PFSK-1 (cell line): Measurements from ENCODE around the gene CBL.

Experiments
- FOXP2 ChIP-seq: optimal IDR thresholded peaks from 2 replicates; pipeline ENCODE3; 2011; ENCODE audit warnings: borderline replicate concordance, control low read depth, inconsistent platforms; ENCODE audit not compliant: insufficient read depth; ENCODE audit errors: extremely low read length, extremely low read depth
- POLR2AphosphoS5 ChIP-seq: IDR thresholded peaks from 2 replicates; pipeline ENCODE4 v1.6.1; 2012; ENCODE audit warnings: low read depth, mild to moderate bottlenecking, control low read depth, low read length, moderate library complexity
- SIN3A ChIP-seq: IDR thresholded peaks from 2 replicates; pipeline ENCODE4 v1.6.1; 2012; ENCODE audit warnings: mild to moderate bottlenecking, low read length, moderate library complexity, borderline replicate concordance; ENCODE audit not compliant: insufficient read depth
- TAF1 ChIP-seq: IDR thresholded peaks from 2 replicates; pipeline ENCODE4 v1.6.1; 2012; ENCODE audit warnings: low read length, control low read depth, borderline replicate concordance; ENCODE audit not compliant: insufficient read depth
- TF ChIP-seq, protein P1 (sequence below), 2 experiments: IDR thresholded peaks; 2 replicates each; pipeline versions ENCODE4 v1.6.1 to v1.8.0; 2011 to 2012; ENCODE audit warnings: low read depth in 2 of 2, low read length in 2 of 2, control low read depth in 1 of 2, inconsistent platforms in 1 of 2, mild to moderate bottlenecking in 1 of 2, moderate library complexity in 1 of 2; ENCODE audit not compliant: insufficient read depth in 1 of 2

Gene CBL

GRCh38 chr11:119356349-119357031, 150.4 kb downstream of the CBL start:
- peak; percentile 84 for TF ChIP-seq FOXP2
- TF ChIP-seq, protein P1, sequence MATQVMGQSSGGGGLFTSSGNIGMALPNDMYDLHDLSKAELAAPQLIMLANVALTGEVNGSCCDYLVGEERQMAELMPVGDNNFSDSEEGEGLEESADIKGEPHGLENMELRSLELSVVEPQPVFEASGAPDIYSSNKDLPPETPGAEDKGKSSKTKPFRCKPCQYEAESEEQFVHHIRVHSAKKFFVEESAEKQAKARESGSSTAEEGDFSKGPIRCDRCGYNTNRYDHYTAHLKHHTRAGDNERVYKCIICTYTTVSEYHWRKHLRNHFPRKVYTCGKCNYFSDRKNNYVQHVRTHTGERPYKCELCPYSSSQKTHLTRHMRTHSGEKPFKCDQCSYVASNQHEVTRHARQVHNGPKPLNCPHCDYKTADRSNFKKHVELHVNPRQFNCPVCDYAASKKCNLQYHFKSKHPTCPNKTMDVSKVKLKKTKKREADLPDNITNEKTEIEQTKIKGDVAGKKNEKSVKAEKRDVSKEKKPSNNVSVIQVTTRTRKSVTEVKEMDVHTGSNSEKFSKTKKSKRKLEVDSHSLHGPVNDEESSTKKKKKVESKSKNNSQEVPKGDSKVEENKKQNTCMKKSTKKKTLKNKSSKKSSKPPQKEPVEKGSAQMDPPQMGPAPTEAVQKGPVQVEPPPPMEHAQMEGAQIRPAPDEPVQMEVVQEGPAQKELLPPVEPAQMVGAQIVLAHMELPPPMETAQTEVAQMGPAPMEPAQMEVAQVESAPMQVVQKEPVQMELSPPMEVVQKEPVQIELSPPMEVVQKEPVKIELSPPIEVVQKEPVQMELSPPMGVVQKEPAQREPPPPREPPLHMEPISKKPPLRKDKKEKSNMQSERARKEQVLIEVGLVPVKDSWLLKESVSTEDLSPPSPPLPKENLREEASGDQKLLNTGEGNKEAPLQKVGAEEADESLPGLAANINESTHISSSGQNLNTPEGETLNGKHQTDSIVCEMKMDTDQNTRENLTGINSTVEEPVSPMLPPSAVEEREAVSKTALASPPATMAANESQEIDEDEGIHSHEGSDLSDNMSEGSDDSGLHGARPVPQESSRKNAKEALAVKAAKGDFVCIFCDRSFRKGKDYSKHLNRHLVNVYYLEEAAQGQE (IDR thresholded peaks at IDR 0.05; ENCODE audit: insufficient read depth in 1 of 2, low read depth in 2 of 2, low read length in 2 of 2) = no peak

GRCh38 chr11:119357074-119357473, 150.9 kb downstream of the CBL start:
- no peak for TF ChIP-seq POLR2AphosphoS5
- TF ChIP-seq, protein P1 (IDR thresholded peaks at IDR 0.05; ENCODE audit: insufficient read depth in 1 of 2, low read depth in 2 of 2, low read length in 2 of 2) = no peak
- no peak for TF ChIP-seq TAF1
- TF ChIP-seq FOXP2 = no peak
- no peak for TF ChIP-seq SIN3A
